ENCODE data around the gene SLC12A7. TPM values are rescaled to one million over a fixed set of nuclear protein-coding genes. Genes with fewer than 3 reads are reported as not detected.

SLC12A7 gene
- total and polyA plus RNA-seq, 11 donors = 66.3 to 159 (median 128) TPM

GRCh38 chr5:1076406-1076805 lies 35.5 kb downstream of the SLC12A7 start:
- peak in 1 of 4 donors; percentile 7 for ATAC-seq
- Histone ChIP-seq H3K9me3 (no peaks in the 10 kb centered on the region), H3K4me1 (peaks cover 0 to 5% (median 0%) of the 10 kb centered on the region in 12 donors), H3K27me3 (no peaks in the 10 kb centered on the region), H3K4me3 (no peak overlapping the region), H3K27ac (no peak overlapping the region), H3K36me3 (peaks cover 0 to 81% (median 78%) of the 10 kb centered on the region in 9 donors)
- intact Hi-C loops (cut with DNase I) = no loop called here
- no peak for TF ChIP-seq POLR2A (IDR thresholded peaks at IDR 0.05)
- no peak for TF ChIP-seq CTCF (IDR thresholded peaks at IDR 0.05)
- WGBS, 4 donors = 91 to 93% (median 91%) methylated on average over 17 of the region's 17 CpGs
- DNase-seq = no peak

- Histone ChIP-seq H3K4me1 (peaks cover 0 to 5% (median 0%) of the 10 kb centered on the region in 12 donors), H3K27ac (no peak overlapping the region), H3K36me3 (peaks cover 0 to 76% (median 73%) of the 10 kb centered on the region in 9 donors), H3K27me3 (no peaks in the 10 kb centered on the region), H3K9me3 (no peaks in the 10 kb centered on the region), H3K4me3 (no peak overlapping the region)
- TF ChIP-seq POLR2A (IDR thresholded peaks at IDR 0.05) (no peak), CTCF (IDR thresholded peaks at IDR 0.05) (no peak)
- WGBS, 4 donors = 94 to 97% (median 95%) methylated on average over 13 to 17 of the region's 17 CpGs
- DNase-seq (no peak), ATAC-seq (peak in 2 of 4 donors; percentile 3 to 15)
- intact Hi-C loops (cut with DNase I) = no loop called here
These were observed 35.9 kb downstream of the SLC12A7 start for GRCh38 chr5:1075931-1076330.

- Histone ChIP-seq H3K9me3 (no peaks in the 10 kb centered on the region), H3K27me3 (no peaks in the 10 kb centered on the region), H3K36me3 (peaks cover 0 to 72% (median 69%) of the 10 kb centered on the region in 9 donors), H3K27ac (no peak overlapping the region), H3K4me3 (no peak overlapping the region), H3K4me1 (peaks cover 0 to 3% (median 0%) of the 10 kb centered on the region in 12 donors)
- ATAC-seq (no peak), DNase-seq (no peak)
- intact Hi-C loops (cut with DNase I) = no loop called here
- WGBS, 4 donors = 85 to 93% (median 86%) methylated on average over 5 to 10 of the region's 10 CpGs
- TF ChIP-seq CTCF (IDR thresholded peaks at IDR 0.05) (no peak), POLR2A (IDR thresholded peaks at IDR 0.05) (no peak)
These were observed 36.3 kb downstream of the SLC12A7 start for GRCh38 chr5:1075555-1075881.

- WGBS, 4 donors = 86 to 92% (median 88%) methylated on average over 20 to 40 of the region's 40 CpGs
- Histone ChIP-seq H3K36me3 (peaks cover 0 to 68% (median 66%) of the 10 kb centered on the region in 9 donors), H3K4me3 (no peak overlapping the region), H3K27me3 (no peaks in the 10 kb centered on the region), H3K4me1 (no peaks in the 10 kb centered on the region), H3K27ac (no peak overlapping the region), H3K9me3 (no peaks in the 10 kb centered on the region)
- no peak for DNase-seq
- no peak for TF ChIP-seq CTCF (IDR thresholded peaks at IDR 0.05)
- TF ChIP-seq POLR2A (IDR thresholded peaks at IDR 0.05) = no peak
- intact Hi-C loops (cut with DNase I) = no loop called here
- peak in 2 of 4 donors; percentile 6 for ATAC-seq
These were observed 36.9 kb downstream of the SLC12A7 start for GRCh38 chr5:1074816-1075554.

Data from heart left ventricle (tissue), 16 donors.